ENCODE data around the gene PARVG. TPM values are rescaled to one million over a fixed set of nuclear protein-coding genes. Genes with fewer than 3 reads are reported as not detected.

Gene PARVG
- total RNA-seq, 4 donors from 2014 or later: 18.4 to 304 (median 33.8) TPM

DNA sequence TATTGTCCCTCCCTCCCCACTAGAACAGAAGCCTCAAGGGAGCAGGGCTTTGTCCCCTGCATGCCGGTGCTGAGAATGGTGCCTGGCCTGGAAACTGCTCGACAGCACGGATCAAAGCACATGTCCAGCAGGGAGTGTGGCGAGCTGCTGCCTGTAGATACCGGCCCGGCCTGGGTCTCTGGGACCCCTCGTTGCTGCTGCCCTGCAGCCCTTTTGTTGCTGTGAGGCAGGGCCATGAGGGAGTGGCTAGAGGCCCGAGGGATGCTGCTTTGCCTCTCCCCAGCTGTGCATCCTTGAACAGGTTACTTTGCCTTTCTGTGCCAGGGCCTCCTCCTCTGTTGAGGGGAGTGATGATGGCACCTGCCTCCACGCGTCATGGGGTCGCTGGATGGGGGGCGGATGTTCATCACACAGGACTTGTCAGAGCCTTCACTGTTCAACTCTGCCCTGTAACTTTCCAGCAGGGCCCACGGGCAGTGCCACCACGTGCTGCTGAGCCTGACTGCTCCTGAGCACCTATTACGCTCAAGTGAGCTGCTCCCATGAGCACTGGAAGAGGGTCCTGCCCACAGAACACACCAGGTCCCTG is 15.3 kb upstream of the PARVG start:
- Histone ChIP-seq H3K4me3 (no peak overlapping the region), H3K27ac (no peak overlapping the region), H3K4me1 (no peaks in the 10 kb centered on the region), H3K9me3 (no peaks in the 10 kb centered on the region), H3K27me3 (no peaks in the 10 kb centered on the region), H3K36me3 (no peaks in the 10 kb centered on the region)
- no peak for DNase-seq
- TF ChIP-seq, protein P1, sequence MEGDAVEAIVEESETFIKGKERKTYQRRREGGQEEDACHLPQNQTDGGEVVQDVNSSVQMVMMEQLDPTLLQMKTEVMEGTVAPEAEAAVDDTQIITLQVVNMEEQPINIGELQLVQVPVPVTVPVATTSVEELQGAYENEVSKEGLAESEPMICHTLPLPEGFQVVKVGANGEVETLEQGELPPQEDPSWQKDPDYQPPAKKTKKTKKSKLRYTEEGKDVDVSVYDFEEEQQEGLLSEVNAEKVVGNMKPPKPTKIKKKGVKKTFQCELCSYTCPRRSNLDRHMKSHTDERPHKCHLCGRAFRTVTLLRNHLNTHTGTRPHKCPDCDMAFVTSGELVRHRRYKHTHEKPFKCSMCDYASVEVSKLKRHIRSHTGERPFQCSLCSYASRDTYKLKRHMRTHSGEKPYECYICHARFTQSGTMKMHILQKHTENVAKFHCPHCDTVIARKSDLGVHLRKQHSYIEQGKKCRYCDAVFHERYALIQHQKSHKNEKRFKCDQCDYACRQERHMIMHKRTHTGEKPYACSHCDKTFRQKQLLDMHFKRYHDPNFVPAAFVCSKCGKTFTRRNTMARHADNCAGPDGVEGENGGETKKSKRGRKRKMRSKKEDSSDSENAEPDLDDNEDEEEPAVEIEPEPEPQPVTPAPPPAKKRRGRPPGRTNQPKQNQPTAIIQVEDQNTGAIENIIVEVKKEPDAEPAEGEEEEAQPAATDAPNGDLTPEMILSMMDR (IDR thresholded peaks at IDR 0.05): no peak
- TF ChIP-seq POLR2A (IDR thresholded peaks at IDR 0.05): no peak

- no peaks in the 10 kb centered on the region for H3K9me3 ChIP-seq
- H3K27me3 ChIP-seq: no peaks in the 10 kb centered on the region
- no peaks in the 10 kb centered on the region for H3K4me1 ChIP-seq
- H3K36me3 ChIP-seq: no peaks in the 10 kb centered on the region
- TF ChIP-seq, protein P1 (IDR thresholded peaks at IDR 0.05): no peak
- TF ChIP-seq POLR2A (IDR thresholded peaks at IDR 0.05): no peak
- no peak for DNase-seq
- no peak overlapping the region for H3K4me3 ChIP-seq
- no peak overlapping the region for H3K27ac ChIP-seq
These were observed 14.0 kb upstream of the PARVG start for GRCh38 chr22:44166498-44167276.

- H3K27me3 ChIP-seq: no peaks in the 10 kb centered on the region
- H3K9me3 ChIP-seq: no peaks in the 10 kb centered on the region
- no peak for DNase-seq
- no peak overlapping the region for H3K4me3 ChIP-seq
- H3K36me3 ChIP-seq: no peaks in the 10 kb centered on the region
- no peak overlapping the region for H3K27ac ChIP-seq
- TF ChIP-seq POLR2A (IDR thresholded peaks at IDR 0.05): no peak
- TF ChIP-seq, protein P1 (IDR thresholded peaks at IDR 0.05): no peak
- peaks cover 0 to 3% (median 0%) of the 10 kb centered on the region in 4 donors for H3K4me1 ChIP-seq
These were observed 13.2 kb upstream of the PARVG start for GRCh38 chr22:44167501-44167900.

DNA sequence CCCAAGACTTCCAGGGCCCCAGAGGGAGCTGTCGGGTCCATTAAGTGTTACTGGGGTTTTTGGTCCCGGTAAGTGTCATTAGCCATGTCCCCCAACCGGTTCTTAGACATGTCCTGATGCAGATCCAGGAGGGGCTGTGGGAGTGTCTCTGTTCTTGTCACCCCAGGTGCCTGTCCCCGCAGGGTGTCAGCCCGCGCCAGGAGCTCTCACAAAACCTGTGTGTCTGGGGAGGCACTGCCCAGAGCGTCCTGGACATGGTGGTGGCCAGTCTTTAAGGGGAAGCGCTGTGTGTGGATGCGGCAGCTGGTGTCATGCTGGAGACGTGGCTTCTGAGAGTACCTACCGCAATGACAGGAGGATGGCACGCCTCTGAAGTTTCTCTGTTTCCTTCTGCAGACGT is 12.5 kb upstream of the PARVG start:
- DNase-seq: no peak
- Histone ChIP-seq H3K4me1 (peaks cover 0 to 3% (median 0%) of the 10 kb centered on the region in 4 donors), H3K27me3 (no peaks in the 10 kb centered on the region), H3K36me3 (no peaks in the 10 kb centered on the region), H3K9me3 (no peaks in the 10 kb centered on the region), H3K27ac (no peak overlapping the region), H3K4me3 (no peak overlapping the region)
- no peak for TF ChIP-seq POLR2A (IDR thresholded peaks at IDR 0.05)
- TF ChIP-seq, protein P1 (IDR thresholded peaks at IDR 0.05): no peak

GRCh38 chr22:44170470-44170869 is 10.3 kb upstream of the PARVG start:
- no peak overlapping the region for H3K4me3 ChIP-seq
- peak in 1 of 3 donors; percentile 25 for DNase-seq
- peaks cover 0 to 3% (median 0%) of the 10 kb centered on the region in 4 donors for H3K4me1 ChIP-seq
- no peaks in the 10 kb centered on the region for H3K36me3 ChIP-seq
- H3K27me3 ChIP-seq: no peaks in the 10 kb centered on the region
- TF ChIP-seq, protein P1 (IDR thresholded peaks at IDR 0.05): no peak
- no peak for TF ChIP-seq POLR2A (IDR thresholded peaks at IDR 0.05)
- H3K9me3 ChIP-seq: no peaks in the 10 kb centered on the region
- H3K27ac ChIP-seq: no peak overlapping the region
